HG02571 (cell line): Measurements from ENCODE around the gene ANKFN1.
"Not testable (repeated sequence)": the region's sequence is repeated elsewhere in the genome, so short reads cannot be mapped to it uniquely, and the experiment has no call there.

Experiments used
- ATAC-seq: cut with Tn5 transposase; IDR thresholded peaks from one replicate; pipeline ENCODE4 v1.9.1; 2021; ENCODE audit warnings: mild to moderate bottlenecking, moderate library complexity; ENCODE audit not compliant: unreplicated experiment

ANKFN1 gene

GRCh38 chr17:56288786-56289185 lies 135.5 kb downstream of the ANKFN1 start:
- ATAC-seq: not testable (repeated sequence)

DNA sequence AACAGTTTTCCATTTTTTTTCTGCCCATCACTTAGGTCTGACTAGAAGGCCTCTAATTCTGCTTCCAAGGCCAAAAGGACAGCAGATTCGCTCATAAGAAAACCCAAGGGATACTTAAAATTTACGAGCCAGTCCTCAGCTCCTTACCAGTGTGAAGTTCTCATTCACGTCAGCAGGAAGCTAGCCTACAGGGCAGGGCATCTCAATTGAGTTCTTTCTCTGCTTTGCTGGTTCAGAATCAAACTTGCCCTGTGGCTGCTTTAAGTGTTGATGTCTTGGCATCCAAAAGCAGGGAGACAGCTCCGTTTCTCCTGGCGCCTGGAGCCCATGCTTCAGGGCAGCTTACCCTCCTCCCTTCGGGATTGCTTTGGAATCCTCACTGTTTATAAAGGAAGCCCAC lies 136.0 kb downstream of the ANKFN1 start:
- ATAC-seq: no peak

DNA sequence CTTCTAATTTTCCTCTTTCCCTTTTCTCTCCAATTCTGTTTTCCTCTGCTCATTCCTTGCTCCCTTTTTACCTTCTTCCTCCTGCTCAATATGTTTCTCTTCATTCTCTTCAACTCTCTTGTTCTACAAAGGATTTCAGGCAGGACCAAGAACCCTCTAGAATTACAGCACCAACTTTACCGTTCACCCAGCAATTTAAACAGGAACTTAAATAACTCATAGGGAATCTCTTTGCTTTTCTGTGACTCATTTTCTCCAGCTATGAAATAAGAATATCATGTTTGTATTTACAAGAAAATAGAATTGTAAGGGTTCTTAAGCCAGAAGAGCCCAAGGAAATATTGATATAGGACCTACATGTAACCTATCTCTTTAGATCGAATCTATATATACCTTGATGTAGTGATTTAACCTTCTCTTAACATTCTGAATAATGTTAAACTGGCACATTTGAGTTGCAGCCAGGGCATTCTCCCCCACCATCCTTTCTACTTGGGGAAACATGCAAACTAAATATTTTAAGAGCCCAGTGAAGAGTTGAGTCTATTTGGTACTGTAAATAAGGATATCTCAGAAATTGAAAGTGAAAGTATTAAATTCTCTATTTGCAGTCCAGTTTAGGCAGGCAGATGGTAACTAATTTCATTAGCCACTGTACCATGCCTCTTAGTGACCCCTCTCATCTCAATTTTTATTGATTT lies 137.0 kb downstream of the ANKFN1 start:
- no peak for ATAC-seq

GRCh38 chr17:56290802-56291118 lies 137.5 kb downstream of the ANKFN1 start:
- ATAC-seq: no peak

GRCh38 chr17:56291226-56291805 lies 138.0 kb downstream of the ANKFN1 start:
- no peak for ATAC-seq

DNA sequence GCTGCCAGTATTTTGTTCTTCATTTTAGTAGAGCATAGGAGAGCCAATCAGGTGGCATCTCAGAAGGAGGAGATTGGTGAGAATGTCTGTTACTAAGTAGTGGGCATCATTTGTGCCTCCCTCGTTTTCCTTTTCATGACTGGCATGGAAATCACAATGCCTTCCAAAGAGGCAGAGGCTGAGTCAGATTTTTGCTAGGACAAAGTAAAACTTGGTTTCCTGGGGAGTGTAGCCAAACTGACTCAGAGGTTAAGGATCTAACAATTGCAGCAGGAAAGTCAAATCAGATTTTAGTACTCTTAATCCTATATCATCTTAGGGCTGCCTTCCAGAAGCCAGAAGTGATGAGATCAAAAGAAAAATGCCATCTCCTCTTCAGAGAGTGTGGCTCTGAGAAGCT lies 138.7 kb downstream of the ANKFN1 start:
- no peak for ATAC-seq

DNA sequence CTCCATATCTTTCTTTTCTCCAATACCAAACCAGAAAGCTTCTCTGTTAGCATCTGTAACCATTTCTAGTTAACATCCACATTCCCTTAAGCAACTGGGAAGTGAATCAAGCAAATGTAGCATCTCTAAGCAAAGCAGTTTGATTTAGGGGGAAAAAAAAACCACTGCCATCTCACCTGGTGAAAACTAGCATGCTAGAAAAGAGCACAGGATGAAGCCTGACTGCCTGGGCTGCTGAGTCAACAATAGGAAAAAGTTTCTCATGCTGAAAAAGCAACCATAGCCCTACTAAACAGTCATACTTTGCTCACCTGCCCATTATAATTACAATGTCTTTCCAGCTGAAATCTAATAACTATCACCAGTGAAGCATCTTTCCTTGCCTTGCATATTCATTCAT lies 139.3 kb downstream of the ANKFN1 start:
- no peak for ATAC-seq

DNA sequence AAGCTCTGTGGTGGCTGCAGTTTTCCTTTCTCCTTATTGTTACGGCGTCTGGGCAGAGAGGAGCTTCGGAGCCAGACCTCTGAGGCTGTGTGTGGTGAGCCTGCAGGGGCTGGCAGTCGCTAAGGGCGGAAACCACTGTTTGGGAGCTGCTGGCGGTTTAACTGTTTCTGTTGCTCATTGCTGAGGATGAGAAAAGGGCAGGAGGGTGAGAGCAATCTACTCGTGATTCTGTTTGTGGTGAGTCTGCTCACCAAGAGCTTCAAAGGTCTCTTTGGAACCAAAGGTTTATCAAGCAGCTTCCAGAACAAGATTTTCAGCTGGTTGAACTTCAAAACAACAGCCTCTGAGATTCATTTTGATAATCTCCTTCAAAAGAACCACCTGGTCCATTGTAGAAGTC lies 143.9 kb downstream of the ANKFN1 start:
- ATAC-seq: no peak

- no peak for ATAC-seq
Observed at GRCh38 chr17:56298846-56299245, 145.6 kb downstream of the ANKFN1 start.

DNA sequence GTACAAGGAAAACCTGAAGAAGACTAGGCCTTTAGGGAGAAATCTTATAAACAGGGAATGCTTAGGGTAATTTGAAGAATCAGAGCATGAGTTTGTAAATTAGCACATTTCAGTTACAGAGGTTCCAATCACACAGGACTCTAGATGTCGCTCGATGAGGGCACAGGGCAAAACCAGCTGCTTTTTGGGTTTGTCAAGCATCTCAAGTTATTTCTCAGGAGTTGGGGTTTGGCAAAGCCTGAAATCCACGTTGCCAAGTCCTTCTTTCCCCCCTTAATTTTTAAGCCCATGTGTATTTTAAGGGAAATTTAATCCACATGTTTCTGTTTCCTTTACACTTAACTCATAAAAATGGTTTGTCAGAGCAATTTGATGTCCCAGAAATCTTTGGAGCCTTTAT lies 146.9 kb downstream of the ANKFN1 start:
- no peak for ATAC-seq

DNA sequence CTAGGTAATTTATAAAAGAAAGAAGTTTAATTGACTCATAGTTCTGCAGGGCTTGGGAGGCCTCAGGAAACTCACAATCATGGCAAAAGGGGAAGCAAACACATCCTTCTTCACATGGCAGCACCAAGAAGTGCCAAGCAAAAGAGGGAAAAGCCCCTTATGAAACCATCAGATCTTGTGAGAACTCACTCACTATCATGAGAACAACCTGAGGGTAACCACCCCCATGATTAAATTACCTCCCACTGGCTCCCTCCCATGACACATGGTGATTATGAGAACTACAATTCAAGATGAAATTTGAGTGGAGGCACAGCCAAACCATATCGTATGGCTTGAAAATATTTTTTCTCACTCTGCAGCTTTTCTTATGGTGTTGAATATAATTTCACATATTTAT lies 151.7 kb downstream of the ANKFN1 start:
- ATAC-seq: no peak

GRCh38 chr17:56309897-56310296 lies 156.6 kb downstream of the ANKFN1 start:
- no peak for ATAC-seq

DNA sequence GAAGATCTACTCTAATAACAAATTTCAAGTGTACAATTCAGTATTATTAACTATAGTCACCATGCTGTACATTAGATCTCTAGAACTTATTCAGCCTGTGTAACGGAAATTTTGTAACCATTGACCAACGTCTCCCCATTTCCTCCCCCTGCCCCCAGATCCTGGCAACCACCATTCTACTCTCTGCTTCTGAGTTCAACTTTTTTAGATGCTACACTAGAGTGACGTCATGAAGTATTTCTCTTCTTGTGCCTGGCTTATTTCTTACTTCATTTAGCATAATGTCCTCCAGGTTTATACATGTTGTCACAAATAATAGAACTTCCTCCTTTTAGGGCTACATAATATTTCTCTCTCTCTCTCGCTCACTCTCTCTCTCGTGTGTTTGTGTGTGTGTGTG lies 157.5 kb downstream of the ANKFN1 start:
- ATAC-seq: no peak

DNA sequence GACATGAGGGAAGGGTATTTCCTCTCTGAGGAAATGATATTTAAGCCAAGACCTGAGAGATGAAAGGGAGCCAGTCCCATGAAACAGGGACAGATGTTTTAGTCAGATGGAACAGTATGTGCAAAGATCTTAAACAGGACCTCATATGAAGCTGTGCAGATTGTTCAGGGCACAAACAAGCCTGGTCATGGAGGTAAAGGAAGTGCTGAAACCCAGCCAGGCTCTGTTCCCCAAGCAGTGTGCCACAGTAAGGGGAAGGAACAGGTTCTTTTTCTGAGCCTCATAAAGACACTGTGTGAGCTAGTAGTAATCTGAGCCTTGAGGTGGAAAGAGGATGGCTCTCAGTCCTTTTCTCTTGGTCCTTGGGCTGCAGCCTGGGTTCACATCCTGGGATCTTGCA lies 159.9 kb downstream of the ANKFN1 start:
- ATAC-seq: no peak

- ATAC-seq: no peak
Observed at GRCh38 chr17:56314026-56314425, 160.8 kb downstream of the ANKFN1 start.

DNA sequence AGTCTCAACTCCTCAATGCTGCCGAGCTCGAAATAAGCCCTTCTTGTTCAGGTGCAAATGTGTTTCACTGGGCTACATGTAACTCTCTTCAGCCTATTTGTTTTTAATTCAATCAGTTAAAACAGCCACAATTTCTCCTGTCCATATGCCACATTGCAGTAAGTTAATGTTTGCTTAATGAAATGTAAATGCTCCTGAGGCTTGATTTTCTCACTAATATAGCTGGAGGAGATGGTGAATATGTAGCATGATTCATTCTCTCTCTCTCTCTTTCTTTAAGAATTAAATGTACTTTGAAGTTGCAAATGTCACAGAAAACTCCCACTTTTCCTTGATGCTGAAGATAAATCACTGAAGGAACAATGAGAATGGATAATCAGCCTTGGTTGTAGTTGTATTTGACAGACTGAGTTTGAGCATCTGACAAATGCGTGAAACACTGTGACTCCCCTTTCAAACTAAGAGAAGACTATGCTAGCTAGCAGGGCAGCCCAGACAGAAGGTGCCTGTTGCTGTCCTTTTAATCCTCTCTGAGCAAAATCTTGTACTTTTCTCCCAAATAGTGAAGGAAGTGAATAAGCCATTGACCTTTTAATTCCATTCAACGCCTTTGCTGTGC lies 161.8 kb downstream of the ANKFN1 start:
- ATAC-seq: no peak

- no peak for ATAC-seq
Observed at GRCh38 chr17:56316604-56317003, 163.3 kb downstream of the ANKFN1 start.

GRCh38 chr17:56317351-56318208 lies 164.3 kb downstream of the ANKFN1 start:
- no peak for ATAC-seq

DNA sequence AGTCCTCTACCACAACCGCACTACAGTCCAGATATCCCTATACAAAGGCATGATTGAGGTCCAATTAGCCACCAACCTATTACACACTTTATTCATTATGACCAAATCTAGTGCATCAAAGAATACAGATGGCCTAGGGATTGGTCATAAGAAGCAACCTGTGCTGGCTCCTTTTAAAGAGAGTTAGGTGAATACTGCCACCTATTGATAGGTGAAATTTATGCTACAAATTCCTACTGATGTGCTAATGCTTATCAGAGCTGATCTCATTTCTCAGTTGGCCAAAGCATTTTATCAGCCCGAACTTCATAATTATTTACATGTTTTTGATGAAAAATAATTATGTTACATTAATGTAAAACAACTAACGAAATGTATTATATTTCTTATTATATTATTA lies 166.3 kb downstream of the ANKFN1 start:
- ATAC-seq: peak; percentile 51

- ATAC-seq: no peak
Observed at GRCh38 chr17:56320443-56320842, 167.2 kb downstream of the ANKFN1 start.

GRCh38 chr17:56322991-56323390 lies 169.7 kb downstream of the ANKFN1 start:
- no peak for ATAC-seq

DNA sequence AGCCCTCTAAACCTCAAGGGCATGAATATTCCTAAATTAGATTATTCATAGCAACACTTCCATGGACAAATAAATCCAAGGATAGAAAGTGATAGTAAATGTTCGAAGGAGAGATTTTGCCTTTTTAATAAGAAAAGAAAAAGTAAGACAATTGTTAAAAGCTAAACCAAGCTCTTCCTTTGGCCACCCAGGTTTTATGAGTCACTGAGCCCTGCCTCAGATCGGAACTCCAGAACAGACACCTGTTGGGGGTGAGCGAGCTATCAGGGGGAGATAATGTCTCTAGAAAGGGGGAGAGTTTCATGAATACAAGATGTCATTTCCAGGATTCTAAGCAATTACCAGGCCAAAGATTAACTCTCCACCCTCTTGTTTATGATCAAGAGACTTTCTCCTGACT lies 171.4 kb downstream of the ANKFN1 start:
- ATAC-seq: no peak
